K562 (cell line): ENCODE data around the gene GNAI2. TPM values are rescaled to one million over a fixed set of nuclear protein-coding genes. Genes with fewer than 3 reads are reported as not detected.

Experiments used
- ATAC-seq: fragments of 200-7000 bp; cut with Tn5 transposase; 3 replicates; pipeline ENCODE4 v1.9.1; 2020; ENCODE audit warnings: moderate library complexity
- BruUV-seq: library from RNA; stranded (reverse); fragments of 400-500 nt; replicated peaks from 2 replicates; lab custom pipeline; 2021; lab: Mats Ljungman, UMichigan
- CTCF ChIA-PET: fragments of 300-600 bp; formaldehyde crosslinking; extraction: SDS; loops from one replicate; lab custom pipeline; 2021; ENCODE audit warnings: low intra/inter-chr PET ratio; lab: Yijun Ruan, JAX
- POLR2A ChIA-PET: fragments of 300-600, 350-650 bp; sonication (Branson Sonifier 250); formaldehyde crosslinking; extraction: SDS; loops from one replicate; lab custom pipeline; 2021; ENCODE audit warnings: antibody characterized with exemption, inconsistent platforms; lab: Yijun Ruan, JAX
- DNase-seq, 4 experiments: peaks; one replicate each; pipeline versions ENCODE4 v3.0.0 to v3.0.0-alpha.2; 2011 to 2018; ENCODE audit warnings: low spot score in 3 of 4, mixed read lengths in 3 of 4; ENCODE audit errors: extremely low read depth in 1 of 4
- FAIRE-seq: peaks from 2 replicates; lab custom pipeline; 2011; peaks lifted over from hg19 to GRCh38; lab: Jason Lieb, UNC
- H2AFZ ChIP-seq: 2 replicates; pipeline ENCODE4 v1.6.0; 2011; ENCODE audit warnings: low read depth, low read length, control low read depth, inconsistent platforms
- H3K27ac ChIP-seq: fragments of 200-600 bp; 3 replicates; pipeline ENCODE4 v1.8.0; 2011; ENCODE audit warnings: low read depth, mild to moderate bottlenecking, control low read depth, inconsistent platforms, low read length, moderate library complexity, mixed read lengths; ENCODE audit errors: extremely low read depth
- H3K27me3 ChIP-seq, 2 experiments: fragments of 300-600 bp in 1 of 2; 2 replicates in 1 of 2; 3 replicates in 1 of 2; pipeline versions ENCODE4 v1.6.0 to v1.8.0; 2011; ENCODE audit warnings: inconsistent platforms in 2 of 2, low read length in 2 of 2, mild to moderate bottlenecking in 1 of 2, mixed read lengths in 1 of 2, moderate library complexity in 1 of 2; ENCODE audit not compliant: control insufficient read depth in 2 of 2, insufficient read depth in 2 of 2
- H3K36me3 ChIP-seq: fragments of 300-600 bp; 3 replicates; pipeline ENCODE4 v1.8.0; 2011; ENCODE audit warnings: mild to moderate bottlenecking, low read length, inconsistent platforms; ENCODE audit not compliant: control insufficient read depth, insufficient read depth
- H3K4me1 ChIP-seq, 2 experiments: fragments of 200-600 bp in 1 of 2; replicated peaks in 1 of 2; 2 replicates in 1 of 2; 3 replicates in 1 of 2; pipeline versions ENCODE4 v1.5.1 to v1.8.0; 2011; ENCODE audit warnings: inconsistent platforms in 2 of 2, low read length in 2 of 2, mild to moderate bottlenecking in 1 of 2, mixed read lengths in 1 of 2, moderate library complexity in 1 of 2; ENCODE audit not compliant: control insufficient read depth in 2 of 2, insufficient read depth in 2 of 2
- H3K4me2 ChIP-seq: 2 replicates; pipeline ENCODE4 v1.6.1; 2011; ENCODE audit warnings: low read length, control low read depth, inconsistent platforms, mixed read lengths; ENCODE audit not compliant: insufficient read depth
- H3K4me3 ChIP-seq: fragments of 200-600 bp; sonication (generic), shearing (Covaris generic); 2 replicates; pipeline ENCODE4 v1.5.1; 2016; ENCODE audit warnings: control low read depth, inconsistent platforms
- H3K79me2 ChIP-seq: fragments of 200-600 bp; 3 replicates; pipeline ENCODE4 v1.8.0; 2011; ENCODE audit warnings: low read length, inconsistent platforms; ENCODE audit not compliant: control insufficient read depth, insufficient read depth
- H3K9ac ChIP-seq, 2 experiments: 2 replicates each; pipeline versions ENCODE4 v1.6.0 to v1.6.1; 2011; ENCODE audit warnings: low read depth in 2 of 2, low read length in 2 of 2, control low read depth in 1 of 2, inconsistent platforms in 1 of 2, mild to moderate bottlenecking in 1 of 2, mixed read lengths in 1 of 2; ENCODE audit not compliant: insufficient read depth in 1 of 2
- H3K9me1 ChIP-seq: one replicate; pipeline ENCODE4 v1.6.0; 2011; ENCODE audit warnings: inconsistent platforms, mild to moderate bottlenecking, low read length, moderate library complexity; ENCODE audit not compliant: control insufficient read depth, insufficient read depth
- H3K9me3 ChIP-seq: replicated peaks from 2 replicates; pipeline ENCODE4 v1.5.1; 2011; ENCODE audit warnings: low read depth, low read length, inconsistent platforms; ENCODE audit not compliant: control insufficient read depth, insufficient read depth
- H4K20me1 ChIP-seq: replicated peaks from 2 replicates; pipeline ENCODE4 v1.6.1; 2011; ENCODE audit warnings: low read length, inconsistent platforms, mixed read lengths; ENCODE audit not compliant: control insufficient read depth, insufficient read depth
- BCL6 ChIP-seq: fragments of 250-450 bp; sonication (Bioruptor Pico); IDR thresholded peaks from 2 replicates; pipeline ENCODE4 v1.4.0; 2020
- FOXP1 ChIP-seq: sonication (generic); formaldehyde crosslinking; IDR thresholded peaks from 2 replicates; pipeline ENCODE4 v1.8.0; 2022; ENCODE audit warnings: mild to moderate bottlenecking, missing genetic modification reagents
- GMEB1 ChIP-seq: fragments of 250-450 bp; sonication (Bioruptor Pico); IDR thresholded peaks from 2 replicates; pipeline ENCODE4 v1.4.0; 2020; ENCODE audit warnings: mild to moderate bottlenecking
- KLF10 ChIP-seq: fragments of 250-450 bp; sonication (Bioruptor Pico); IDR thresholded peaks from 2 replicates; pipeline ENCODE4 v1.6.1; 2021; ENCODE audit warnings: matching md5 sums
- L3MBTL2 ChIP-seq: fragments of 450-650 bp; IDR thresholded peaks from 2 replicates; pipeline ENCODE4 v1.6.1; 2016; ENCODE audit warnings: mild to moderate bottlenecking, moderate library complexity
- MTA2 ChIP-seq: fragments of 450-650 bp; IDR thresholded peaks from 2 replicates; pipeline ENCODE4 v1.6.1; 2016; ENCODE audit warnings: low read depth
- PRDM10 ChIP-seq: fragments of 450-650 bp; IDR thresholded peaks from 2 replicates; pipeline ENCODE4 v1.6.1; 2018; ENCODE audit not compliant: partially characterized antibody
- SMARCC2 ChIP-seq: fragments of 450-650 bp; IDR thresholded peaks from 2 replicates; pipeline ENCODE4 v1.6.1; 2017; ENCODE audit warnings: antibody characterized with exemption, moderate library complexity, mild to moderate bottlenecking, low read depth
- SMARCE1 ChIP-seq: fragments of 450-650 bp; IDR thresholded peaks from 2 replicates; pipeline ENCODE4 v1.7.1; 2016; ENCODE audit warnings: mild to moderate bottlenecking
- TFAP4 ChIP-seq: sonication (generic); formaldehyde crosslinking; IDR thresholded peaks from 2 replicates; pipeline ENCODE4 v1.8.0; 2022; ENCODE audit warnings: missing genetic modification reagents, mild to moderate bottlenecking, moderate library complexity, borderline replicate concordance
- VEZF1 ChIP-seq: fragments of 200-800 bp; sonication (Bioruptor generic); IDR thresholded peaks from 2 replicates; pipeline ENCODE4 v1.6.1; 2017; ENCODE audit warnings: missing genetic modification characterization, missing compliant biosample characterization
- ZFX ChIP-seq: sonication (generic); formaldehyde crosslinking; IDR thresholded peaks from 2 replicates; pipeline ENCODE4 v1.8.0; 2022; ENCODE audit warnings: mild to moderate bottlenecking, missing genetic modification reagents, moderate library complexity
- WGBS: fragments of 100-300 bp; shearing (Covaris generic); methylation state at CpG from one replicate; pipeline ENCODE4 v1.1.6; 2016; ENCODE audit warnings: low coverage, mixed read lengths; ENCODE audit not compliant: insufficient coverage; ENCODE audit errors: missing lambda C conversion rate; 5-methylcytosine and 5-hydroxymethylcytosine counted together
- in situ Hi-C: fragments of 300-500 bp; cut with MboI; formaldehyde crosslinking; loops from 4 replicates; pipeline ENCODE4 v1.15.0; 2018; ENCODE audit warnings: inconsistent platforms, mixed read lengths
- intact Hi-C: fragments of 100-400 bp; cut with micrococcal nuclease; formaldehyde crosslinking; loops from 2 replicates; pipeline ENCODE4 v1.14.2; 2022
- polyA plus RNA-seq, 8 experiments: library from polyadenylated mRNA; depleted of rRNA in 4 of 8; stranded (reverse) in 5 of 8; unstranded in 3 of 8; fragments of >200 nt; fragmentation: Nextera tagmentation in 2 of 8; fragmentation: Illumina TruSeq in 1 of 8; extraction: Ambion mirVana in 2 of 8; extraction: Trizol in 1 of 8; gene quantifications; 2 replicates each; pipeline versions ENCODE4 v1.2.1 to v1.2.3, GENCODE V29; 2011 to 2014; ENCODE audit warnings: inconsistent platforms in 1 of 8, missing spikeins in 1 of 8
- total RNA-seq, 7 experiments: library from RNA; depleted of rRNA in 6 of 7; stranded (reverse); fragments of >200 nt in 6 of 7; fragmentation: Illumina TruSeq in 2 of 7; extraction: Trizol in 2 of 7; gene quantifications; 2 replicates each; pipeline versions ENCODE4 v1.2.1 to v1.2.3, GENCODE V29; 2011 to 2021; ENCODE audit warnings: low replicate concordance in 1 of 7

The GNAI2 gene
- total and polyA plus RNA-seq, 9 of the 15 experiments (the other 6 are each of a cell fraction or from before 2014, with no cell fraction given): 1.1 to 72.2 (median 42.7) TPM

- Histone ChIP-seq H3K9me1 (no peaks in the 10 kb centered on the region), H3K27ac (peak overlapping the region; percentile 56), H3K79me2 (peaks cover 40% of the 10 kb centered on the region), H3K9me3 (no peaks in the 10 kb centered on the region), H3K36me3 (peaks cover 7% of the 10 kb centered on the region; the same call in 1 of the 3 replicates), H2AFZ (0 out of 2 replicates have a peak overlapping the region, but pooled peaks have one; percentile 23), H3K4me2 (peak overlapping the region; percentile 43), H3K4me1 (peaks cover 47 to 60% of the 10 kb centered on the region in 2 experiments), H3K27me3 (no peaks in the 10 kb centered on the region), H3K9ac (peak overlapping the region in 1 of 2 experiments; percentile 38; a peak in 2 of 4 replicates), H3K4me3 (no peak overlapping the region), H4K20me1 (no peaks in the 10 kb centered on the region)
- intact Hi-C loops (no loop called here), in situ Hi-C loops (no loop called here)
- CTCF ChIA-PET: no interaction called here
- no TSS peak for BruUV-seq
- WGBS: 51% methylated on average over 12 of the region's 14 CpGs
- FAIRE-seq (no peak), ATAC-seq (peak; percentile 23), DNase-seq (peak in 1 of 4 experiments; percentile 50)
- POLR2A ChIA-PET: interaction anchor here (0.6 to 1.1 kb wide), 3 partner anchors 29 to 457 kb away, joined by 3 to 4 read pairs (median 3); partner anchors contain the start of genes IP6K1 and LSMEM2
- no peak for TF ChIP-seq KLF10
- no peak for TF ChIP-seq GMEB1 (CRISPR knock-in tag)
- TF ChIP-seq SMARCC2: no peak
- TF ChIP-seq TFAP4: peak; percentile 78; the same call in 1 of the 2 replicates
- TF ChIP-seq FOXP1 (CRISPR knock-in tag): no peak
- TF ChIP-seq VEZF1 (CRISPR knock-in tag): peak; percentile 57; the same call in 1 of the 2 replicates
- TF ChIP-seq BCL6 (CRISPR knock-in tag): no peak
- peak; percentile 57 for TF ChIP-seq PRDM10
- no peak for TF ChIP-seq MTA2
- peak; percentile 31; the same call in 1 of the 2 replicates for TF ChIP-seq L3MBTL2
- TF ChIP-seq SMARCE1: peak; percentile 56; the same call in 1 of the 2 replicates
- peak; percentile 50 for TF ChIP-seq ZFX (CRISPR knock-in tag)
Observed at GRCh38 chr3:50242851-50243542, 7.0 kb downstream of the GNAI2 start.
